IMR-90 (cell line): Measurements from ENCODE around the gene ASTE1. TPM values are rescaled to one million over a fixed set of nuclear protein-coding genes. Genes with fewer than 3 reads are reported as not detected.

ENCODE experiments used
- ATAC-seq: fragments of 200-7000 bp; cut with Tn5 transposase; 2 replicates; pipeline ENCODE4 v1.9.1; 2020; ENCODE audit warnings: low read depth, mild to moderate bottlenecking, moderate library complexity
- BruUV-seq: library from RNA; stranded (reverse); fragments of 400-500 nt; replicated peaks from 2 replicates; lab custom pipeline; 2021; lab: Mats Ljungman, UMichigan
- CTCF ChIA-PET: fragments of 300-600 bp; formaldehyde crosslinking; extraction: SDS; loops from one replicate; lab custom pipeline; 2021; ENCODE audit warnings: antibody characterized with exemption; lab: Yijun Ruan, JAX
- POLR2A ChIA-PET: fragments of 300-600 bp; sonication (Branson Sonifier 250); formaldehyde crosslinking; loops from one replicate; lab custom pipeline; 2022; ENCODE audit warnings: antibody characterized with exemption; ENCODE audit not compliant: unreplicated experiment; lab: Charles Lee
- DNase-seq: peaks from one replicate; pipeline ENCODE4 v3.0.0; 2013
- H2AFZ ChIP-seq: replicated peaks from 2 replicates; pipeline ENCODE3; 2013; ENCODE audit warnings: low read length, mild to moderate bottlenecking; ENCODE audit not compliant: poor library complexity
- H2AK5ac ChIP-seq: 2 replicates; pipeline ENCODE4 v1.6.1; 2013; ENCODE audit warnings: low read depth, low read length, inconsistent platforms
- H2AK9ac ChIP-seq: replicated peaks from 2 replicates; pipeline ENCODE3; 2013; ENCODE audit warnings: mild to moderate bottlenecking, low read depth, low read length, moderate library complexity; ENCODE audit not compliant: poor library complexity
- H2BK120ac ChIP-seq: 2 replicates; pipeline ENCODE4 v1.6.1; 2013; ENCODE audit warnings: low read depth, low read length, inconsistent platforms
- H2BK15ac ChIP-seq: 3 replicates; pipeline ENCODE4 v1.6.1; 2013; ENCODE audit warnings: low read depth, low read length, inconsistent platforms
- H2BK20ac ChIP-seq: 2 replicates; pipeline ENCODE4 v1.6.1; 2013; ENCODE audit warnings: low read depth, mild to moderate bottlenecking, inconsistent platforms, low read length, moderate library complexity
- H2BK5ac ChIP-seq: 2 replicates; pipeline ENCODE4 v1.6.1; 2013; ENCODE audit warnings: mild to moderate bottlenecking, low read depth, low read length, inconsistent platforms; ENCODE audit not compliant: poor library complexity, severe bottlenecking
- H3K14ac ChIP-seq: replicated peaks from 2 replicates; pipeline ENCODE4 v1.6.1; 2013; ENCODE audit warnings: low read depth, low read length, inconsistent platforms
- H3K18ac ChIP-seq: 2 replicates; pipeline ENCODE4 v1.6.1; 2013; ENCODE audit warnings: low read depth, low read length, control low read depth
- H3K23ac ChIP-seq: 2 replicates; pipeline ENCODE4 v1.6.1; 2013; ENCODE audit warnings: low read depth, low read length, inconsistent platforms
- H3K27ac ChIP-seq: 2 replicates; pipeline ENCODE4 v1.5.1; 2013; ENCODE audit warnings: mild to moderate bottlenecking, control low read depth, low read length; ENCODE audit not compliant: insufficient read depth
- H3K27me3 ChIP-seq: 2 replicates; pipeline ENCODE4 v1.6.1; 2013; ENCODE audit warnings: low read length; ENCODE audit not compliant: control insufficient read depth, insufficient read depth
- H3K36me3 ChIP-seq: 2 replicates; pipeline ENCODE4 v1.6.1; 2013; ENCODE audit warnings: low read length, mixed read lengths; ENCODE audit not compliant: control insufficient read depth, insufficient read depth
- H3K4ac ChIP-seq: 2 replicates; pipeline ENCODE4 v1.6.1; 2013; ENCODE audit warnings: low read depth, low read length, inconsistent platforms
- H3K4me1 ChIP-seq: 2 replicates; pipeline ENCODE4 v1.6.1; 2013; ENCODE audit warnings: low read length, mixed read lengths; ENCODE audit not compliant: control insufficient read depth, insufficient read depth
- H3K4me2 ChIP-seq: 2 replicates; pipeline ENCODE4 v1.6.1; 2013; ENCODE audit warnings: low read depth, mild to moderate bottlenecking, control low read depth, low read length, moderate library complexity
- H3K4me3 ChIP-seq: 2 replicates; pipeline ENCODE4 v1.5.1; 2013; ENCODE audit warnings: low read depth, mild to moderate bottlenecking, control low read depth, low read length, moderate library complexity; ENCODE audit not compliant: insufficient read depth
- H3K56ac ChIP-seq: 2 replicates; pipeline ENCODE4 v1.6.1; 2013; ENCODE audit warnings: low read length, inconsistent platforms; ENCODE audit not compliant: insufficient read depth; ENCODE audit errors: extremely low read depth
- H3K79me1 ChIP-seq, 2 experiments: 2 replicates each; pipeline ENCODE4 v1.6.1; 2013; ENCODE audit warnings: low read length in 2 of 2, inconsistent platforms in 1 of 2, low read depth in 1 of 2
- H3K9ac ChIP-seq: 2 replicates; pipeline ENCODE4 v1.6.1; 2013; ENCODE audit warnings: low read depth, low read length, control low read depth
- H3K9me1 ChIP-seq: 2 replicates; pipeline ENCODE4 v1.6.1; 2013; ENCODE audit warnings: low read length, inconsistent platforms; ENCODE audit not compliant: insufficient read depth
- H3K9me3 ChIP-seq: 2 replicates; pipeline ENCODE4 v1.6.1; 2013; ENCODE audit warnings: low read length; ENCODE audit not compliant: control insufficient read depth, insufficient read depth
- H4K20me1 ChIP-seq: 2 replicates; pipeline ENCODE4 v1.6.1; 2013; ENCODE audit warnings: low read length, inconsistent platforms; ENCODE audit not compliant: insufficient read depth
- H4K5ac ChIP-seq: 2 replicates; pipeline ENCODE4 v1.6.1; 2013; ENCODE audit warnings: mild to moderate bottlenecking, low read depth, low read length, control low read depth
- H4K8ac ChIP-seq, 2 experiments: 2 replicates each; pipeline ENCODE4 v1.6.1; 2013; ENCODE audit warnings: low read depth in 2 of 2, low read length in 2 of 2, control low read depth in 1 of 2, inconsistent platforms in 1 of 2
- H4K91ac ChIP-seq: 2 replicates; pipeline ENCODE4 v1.6.1; 2013; ENCODE audit warnings: low read depth, low read length, inconsistent platforms; ENCODE audit not compliant: insufficient read depth
- SMC3 ChIP-seq: fragments of 150-350 bp; IDR thresholded peaks from 2 replicates; pipeline ENCODE4 v1.6.1; 2016; ENCODE audit warnings: low read depth, mild to moderate bottlenecking, antibody characterized with exemption, low read length, moderate library complexity
- USF2 ChIP-seq: fragments of 150-350 bp; IDR thresholded peaks from 2 replicates; pipeline ENCODE4 v1.6.1; 2017; ENCODE audit warnings: mild to moderate bottlenecking, antibody characterized with exemption, low read length, low read depth
- WGBS, 2 experiments: methylation state at CpG; one replicate each; pipeline versions ENCODE4 v1.1.5 to v1.1.7; 2013; ENCODE audit warnings: missing lambda C conversion rate in 2 of 2; ENCODE audit not compliant: insufficient read length in 1 of 2; ENCODE audit errors: extremely low coverage in 2 of 2; 5-methylcytosine and 5-hydroxymethylcytosine counted together
- dilution Hi-C: fragments of 300-500 bp; cut with HindIII; formaldehyde crosslinking; loops from one replicate; pipeline ENCODE4 v1.14.3; 2018; ENCODE audit warnings: low sequenced_read_pairs; ENCODE audit not compliant: unreplicated experiment
- in situ Hi-C: fragments of 300-500 bp; cut with MboI; formaldehyde crosslinking; loops from 3 replicates; pipeline ENCODE4 v1.14.3; 2019; ENCODE audit warnings: low sequenced_read_pairs, inconsistent platforms, mixed read lengths
- intact Hi-C: fragments of 100-400 bp; cut with micrococcal nuclease; formaldehyde crosslinking; loops from 2 replicates; pipeline ENCODE4 v1.10.0; 2022
- polyA plus RNA-seq, 3 experiments: library from polyadenylated mRNA; depleted of rRNA; stranded (reverse); fragments of >200 nt; gene quantifications; 2 replicates each; pipeline ENCODE4 v1.2.3, GENCODE V29; 2012; ENCODE audit warnings: low replicate concordance in 1 of 3
- total RNA-seq: library from RNA; depleted of rRNA; stranded (reverse); fragments of >200 nt; gene quantifications from 2 replicates; pipeline ENCODE4 v1.2.3, GENCODE V29; 2012

Gene ASTE1
- total and polyA plus RNA-seq, 2 of the 4 experiments (the other 2 are of a cell fraction): 3.2 to 7.5 TPM

- H4K91ac ChIP-seq: no peak overlapping the region
- no peak overlapping the region for H4K5ac ChIP-seq
- peak overlapping the region; percentile 61 for H2AFZ ChIP-seq
- BruUV-seq: no TSS peak
- no peaks in the 10 kb centered on the region for H4K20me1 ChIP-seq
- H2AK5ac ChIP-seq: no peak overlapping the region
- H3K9ac ChIP-seq: no peak overlapping the region
- H2BK15ac ChIP-seq: no peak overlapping the region
- H3K4me1 ChIP-seq: no peaks in the 10 kb centered on the region
- no peak overlapping the region for H3K18ac ChIP-seq
- POLR2A ChIA-PET: no interaction called here
- DNase-seq (peak; percentile 13), ATAC-seq (no peak; the same call in 1 of the 2 replicates)
- CTCF ChIA-PET: no interaction called here
- H3K79me1 ChIP-seq: no peaks in the 10 kb centered on the region
- no peak overlapping the region for H2AK9ac ChIP-seq
- no peak overlapping the region for H3K14ac ChIP-seq
- in situ Hi-C loops: no loop called here
- H3K27ac ChIP-seq: no peak overlapping the region
- no peaks in the 10 kb centered on the region for H3K9me3 ChIP-seq
- H3K9me1 ChIP-seq: no peaks in the 10 kb centered on the region
- H3K4ac ChIP-seq: no peak overlapping the region
- no peak overlapping the region for H2BK5ac ChIP-seq
- no peak overlapping the region for H3K4me3 ChIP-seq
- dilution Hi-C loops: no loop called here
- H3K27me3 ChIP-seq: no peaks in the 10 kb centered on the region
- no CpG with 5 or more reads among the region's 2 CpGs for WGBS, 2 experiments
- no peak overlapping the region for H3K23ac ChIP-seq
- intact Hi-C loops: no loop called here
- TF ChIP-seq USF2: peak; percentile 47; the same call in 1 of the 2 replicates
- TF ChIP-seq SMC3: no peak
- H2BK20ac ChIP-seq: no peak overlapping the region
- no peak overlapping the region for H3K56ac ChIP-seq
- H3K4me2 ChIP-seq: no peak overlapping the region
- H2BK120ac ChIP-seq: no peak overlapping the region
- H4K8ac ChIP-seq: no peak overlapping the region
- H3K36me3 ChIP-seq: no peaks in the 10 kb centered on the region
Measured at GRCh38 chr3:131072099-131072559, 45.5 kb upstream of the ASTE1 start.
